Stimulated activated CD4-positive, alpha-beta T cell treated with anti-CD3 and anti-CD28 coated beads, Interleukin-12 subunit alpha, Interleukin-12 subunit beta, amount 100 ng/mL, for 48 hours (primary cell): ENCODE results near the gene ZNRF3.

Source experiments
- DNase-seq, 3 donors: peaks; one replicate each; pipeline ENCODE4 v3.0.0-alpha.2; 2020; ENCODE audit warnings: low read depth in 2 of 3, low spot score in 1 of 3

The ZNRF3 gene

DNA sequence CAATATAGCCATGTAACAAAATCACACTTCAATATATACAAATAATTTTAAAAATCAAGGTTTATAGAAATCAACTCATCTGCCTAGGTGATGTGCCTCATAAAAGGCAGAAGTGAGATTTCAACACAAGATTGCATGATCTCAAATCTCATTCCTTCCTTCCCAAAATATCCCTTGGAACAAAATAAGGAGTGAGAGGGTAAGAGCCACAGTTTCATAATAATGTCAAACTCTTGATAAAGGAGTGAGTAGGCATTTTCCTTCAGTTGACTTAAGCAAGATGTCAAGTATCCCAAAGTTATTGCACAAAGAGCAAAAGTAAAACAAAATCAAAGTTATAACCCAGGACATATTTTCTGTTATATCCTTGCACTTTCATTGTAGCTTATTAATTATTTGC lies 97.0 kb downstream of the ZNRF3 start:
- DNase-seq, result no peak

DNA sequence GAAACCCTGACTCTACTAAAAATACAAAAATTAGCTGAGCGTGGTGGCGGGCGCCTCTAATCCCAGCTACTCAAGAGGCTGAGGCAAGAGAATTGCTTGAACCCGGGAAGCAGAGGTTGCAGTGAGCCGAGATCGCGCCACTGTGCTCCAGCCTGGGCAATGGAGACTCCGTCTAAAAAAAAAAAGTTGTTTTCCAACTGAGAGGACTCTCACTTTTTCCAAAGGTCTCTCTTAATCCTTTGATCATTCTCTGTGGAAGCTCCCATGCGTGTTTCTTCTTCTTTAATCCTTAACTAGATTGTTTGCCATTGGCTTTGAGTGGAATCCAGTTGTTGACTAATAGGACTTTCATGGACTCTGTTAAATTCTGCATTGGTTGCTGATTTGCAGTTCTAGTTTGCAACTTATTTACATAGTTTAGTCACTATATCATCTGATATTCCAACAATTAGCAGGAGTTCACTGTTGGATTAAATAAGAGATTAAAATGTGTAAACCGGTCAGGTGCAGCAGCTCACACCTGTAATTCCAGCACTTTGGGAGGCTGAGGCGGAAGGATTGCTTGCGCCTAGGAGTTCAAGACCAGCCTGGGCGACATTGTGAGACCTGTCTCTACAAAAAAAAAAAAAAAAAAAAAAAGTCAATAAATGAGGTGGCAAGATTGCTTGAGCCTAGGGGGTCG lies 98.6 kb downstream of the ZNRF3 start:
- DNase-seq, result no peak

DNA sequence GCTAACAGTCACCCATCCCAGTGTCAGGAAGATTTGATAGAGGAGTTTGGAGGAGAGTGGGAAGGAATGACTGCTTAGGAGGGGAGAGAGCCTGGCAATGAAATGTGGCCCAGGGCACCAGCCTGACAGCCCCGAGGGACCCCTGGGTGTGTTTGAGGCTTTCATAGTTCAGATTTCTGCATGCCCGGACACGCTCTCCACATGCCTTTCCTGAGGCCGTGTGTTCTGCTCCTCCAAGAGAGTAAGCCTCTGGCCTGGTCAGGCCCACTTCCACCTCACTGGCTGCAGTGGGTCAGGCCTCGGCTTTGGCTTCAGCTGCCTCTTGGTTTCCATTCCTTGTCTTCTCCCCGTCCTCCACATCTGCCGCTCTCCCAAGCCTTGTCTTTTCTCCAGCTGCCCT lies 99.8 kb downstream of the ZNRF3 start:
- no peak for DNase-seq

DNA sequence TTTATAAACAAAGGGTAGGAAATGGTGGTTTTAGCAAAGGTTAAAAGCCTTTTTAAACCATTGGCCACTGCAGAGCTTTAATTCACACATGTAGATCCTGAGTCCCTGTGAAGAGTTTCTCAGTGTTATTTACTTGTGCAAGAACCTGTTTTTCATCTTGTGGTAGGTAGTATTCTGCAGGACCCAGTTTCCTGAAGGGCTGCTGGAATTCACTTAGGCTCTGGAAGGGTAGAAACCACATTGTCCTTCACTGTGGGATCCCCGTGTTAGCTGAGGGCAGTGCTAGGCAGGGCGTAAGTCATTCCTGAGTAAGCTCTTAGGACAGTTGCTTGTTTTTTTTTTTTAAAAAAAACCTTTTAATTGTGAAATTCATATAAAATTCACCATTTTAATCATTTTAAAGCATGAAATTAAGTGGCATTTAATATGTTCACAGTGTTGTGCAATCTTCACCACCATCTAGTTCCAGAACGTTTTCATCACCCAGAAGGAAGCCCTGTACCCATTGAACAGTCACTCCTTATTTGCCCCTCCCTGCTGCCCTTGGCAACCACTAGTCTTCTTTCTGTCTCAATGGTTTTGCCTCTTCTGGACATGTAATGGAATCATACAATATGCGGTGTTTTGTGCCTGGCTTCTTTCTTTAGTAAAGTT lies 100.5 kb downstream of the ZNRF3 start:
- no peak for DNase-seq

DNA sequence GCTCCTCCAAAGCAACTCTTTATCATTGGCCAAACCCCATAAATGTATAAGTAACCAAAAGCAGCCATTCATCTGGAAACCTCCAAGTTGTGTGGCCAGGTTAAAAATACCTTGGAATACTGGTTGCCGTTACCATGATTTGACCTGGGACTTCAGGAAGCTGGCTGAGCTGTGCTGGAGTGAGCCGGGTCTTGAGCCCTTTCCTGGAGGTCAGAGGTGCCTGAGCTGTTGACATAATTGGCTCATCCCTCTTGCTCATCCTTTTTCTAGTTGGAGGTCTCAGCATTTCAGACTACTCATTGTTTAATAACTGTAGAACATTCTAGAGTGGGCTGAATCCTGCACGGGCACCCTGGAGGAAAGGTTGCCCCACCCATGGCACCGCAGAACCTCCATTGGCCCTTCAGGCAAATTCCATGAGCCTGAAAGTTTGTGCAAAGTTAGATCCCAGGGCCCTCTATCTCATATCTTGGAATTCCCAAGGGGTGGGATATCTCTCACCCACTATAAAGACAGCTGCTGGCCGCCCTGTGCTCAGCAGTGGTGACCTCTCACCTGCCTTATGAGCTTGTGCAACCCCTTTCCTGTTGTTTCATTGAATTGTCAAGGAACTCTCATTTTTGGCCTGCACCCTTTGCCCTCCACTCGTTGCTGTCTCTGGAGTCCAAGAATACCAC lies 101.2 kb downstream of the ZNRF3 start:
- no peak for DNase-seq

DNA sequence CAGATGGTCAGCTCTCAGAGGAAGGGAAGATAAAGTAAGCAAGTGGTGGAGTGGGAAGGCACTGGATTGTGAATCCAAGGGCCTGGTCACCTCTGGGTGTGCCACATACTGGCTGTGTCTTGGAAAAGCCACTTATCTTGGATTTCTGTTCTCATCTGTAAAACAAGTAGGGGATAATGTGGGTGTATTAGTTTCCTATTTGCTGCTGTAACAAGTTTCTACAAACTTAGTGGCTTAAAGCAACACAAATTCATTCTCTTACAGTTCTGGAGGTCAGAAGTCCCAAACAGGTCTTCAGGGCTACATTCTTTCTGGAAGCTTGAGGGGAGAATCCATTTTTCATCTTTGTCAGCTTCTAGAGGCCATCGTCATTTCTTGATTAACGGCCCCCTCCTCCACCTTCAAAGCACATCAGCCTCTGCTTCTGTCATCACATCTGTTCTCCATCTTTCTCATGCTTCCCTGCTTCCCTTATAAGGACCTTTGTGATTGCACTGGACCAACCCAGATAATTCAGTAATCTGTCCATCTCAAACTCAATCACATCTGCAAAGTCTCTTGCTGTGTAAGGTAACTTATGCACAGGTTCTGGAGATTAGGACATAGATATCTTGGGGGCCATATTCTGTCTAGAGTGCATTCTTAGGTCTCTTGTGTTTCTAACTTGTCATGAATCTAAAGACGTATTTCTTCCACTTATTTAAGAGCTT lies 102.4 kb downstream of the ZNRF3 start:
- no peak for DNase-seq

DNA sequence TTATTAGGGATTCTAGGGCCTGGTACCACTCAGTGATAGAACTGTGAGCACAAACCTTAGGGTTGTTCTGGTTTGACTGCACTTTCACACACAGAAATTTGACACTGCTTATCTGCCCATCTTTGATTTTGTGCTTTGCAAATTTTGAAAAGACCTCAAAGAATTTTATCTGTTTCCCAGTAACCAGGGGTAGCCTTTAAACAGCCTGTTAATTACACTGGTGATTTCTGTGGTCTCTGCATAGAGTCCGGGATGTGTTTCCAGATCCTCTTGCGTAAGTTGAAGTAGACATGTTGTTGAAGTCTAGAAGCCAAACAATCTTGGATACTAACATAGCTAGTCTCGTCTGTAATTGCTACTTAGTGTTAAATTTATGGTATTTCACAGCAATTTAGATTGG lies 103.0 kb downstream of the ZNRF3 start:
- DNase-seq, result no peak

DNA sequence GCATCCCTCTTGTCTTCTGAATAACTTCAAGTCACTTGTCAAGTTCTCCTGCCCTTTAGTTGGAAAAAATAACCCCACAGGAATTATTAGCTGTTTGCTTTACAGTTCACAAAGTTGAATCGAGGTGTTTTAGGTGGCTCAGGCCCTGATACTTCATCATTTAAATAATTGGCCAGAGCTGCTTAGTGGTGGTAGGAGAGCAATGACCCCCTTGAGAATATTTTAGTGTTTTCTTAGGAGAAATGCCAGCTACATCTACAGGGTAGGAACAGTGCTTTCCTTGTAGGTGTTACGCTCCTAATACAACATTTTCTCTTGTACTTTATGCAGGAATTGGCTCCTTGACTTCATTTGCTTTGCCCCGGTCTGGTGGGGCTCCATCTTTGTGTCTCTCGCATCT lies 105.1 kb downstream of the ZNRF3 start:
- no peak for DNase-seq

DNA sequence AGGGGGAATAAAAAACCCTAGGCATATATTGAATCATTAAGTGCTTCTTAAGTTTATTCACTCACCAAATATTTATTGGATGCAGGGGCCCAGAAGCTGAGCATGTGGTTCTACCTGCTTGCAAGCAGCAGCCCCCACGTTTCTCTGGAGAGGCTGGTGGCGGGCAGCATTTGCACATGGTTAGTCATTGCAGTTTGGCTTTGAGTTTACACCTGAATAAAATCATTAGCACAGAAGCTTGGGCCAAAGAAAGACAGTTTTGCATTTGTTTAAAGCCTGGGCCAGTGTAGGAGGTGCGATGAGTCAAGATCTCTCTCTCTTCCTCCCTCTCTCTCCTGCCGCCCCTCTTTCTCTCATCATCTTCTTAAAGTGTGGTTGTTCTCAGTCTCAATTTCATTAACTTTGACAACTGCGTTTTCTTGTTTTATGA lies 105.7 kb downstream of the ZNRF3 start:
- peak; percentile 14 to 30 (median 28) for DNase-seq

DNA sequence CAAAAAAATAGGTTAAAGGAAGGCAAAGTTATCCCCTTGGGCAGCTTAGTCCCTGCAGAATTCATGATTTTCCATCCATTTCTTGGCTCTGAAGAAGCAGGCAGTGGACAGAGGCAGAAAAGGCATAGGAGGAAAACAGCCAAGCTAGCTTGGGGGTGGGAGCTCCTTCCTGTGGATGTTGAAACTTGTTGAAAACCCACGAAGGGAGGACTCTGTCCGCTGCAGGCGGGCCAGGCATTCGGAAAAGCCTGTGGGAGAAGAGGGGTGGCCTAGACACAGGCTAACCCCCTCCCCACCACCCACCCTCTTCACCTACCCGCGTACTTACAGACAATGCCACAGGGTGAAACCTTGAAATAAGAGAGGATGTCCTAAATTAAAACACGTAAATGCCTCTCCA lies 106.1 kb downstream of the ZNRF3 start:
- DNase-seq, result no peak

DNA sequence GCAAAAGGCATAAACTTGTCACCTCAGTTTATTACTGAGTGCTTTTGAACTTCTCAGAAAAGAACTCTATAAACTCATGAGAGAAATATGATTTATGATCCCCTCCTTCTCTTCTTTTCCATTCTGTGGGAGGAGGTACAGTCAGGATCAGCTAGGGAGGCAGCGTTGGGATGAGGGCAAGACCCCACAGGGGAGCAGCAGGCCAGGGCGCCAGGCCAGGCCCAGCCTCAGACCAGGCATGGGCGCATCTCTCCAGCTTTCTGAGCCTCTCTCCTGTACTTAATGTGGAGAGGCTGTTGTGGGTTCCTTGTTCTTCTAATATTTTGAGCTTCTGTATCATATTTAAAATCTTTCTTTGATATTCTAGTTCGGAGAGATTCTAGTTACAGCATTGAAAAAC lies 106.5 kb downstream of the ZNRF3 start:
- DNase-seq, result no peak

DNA sequence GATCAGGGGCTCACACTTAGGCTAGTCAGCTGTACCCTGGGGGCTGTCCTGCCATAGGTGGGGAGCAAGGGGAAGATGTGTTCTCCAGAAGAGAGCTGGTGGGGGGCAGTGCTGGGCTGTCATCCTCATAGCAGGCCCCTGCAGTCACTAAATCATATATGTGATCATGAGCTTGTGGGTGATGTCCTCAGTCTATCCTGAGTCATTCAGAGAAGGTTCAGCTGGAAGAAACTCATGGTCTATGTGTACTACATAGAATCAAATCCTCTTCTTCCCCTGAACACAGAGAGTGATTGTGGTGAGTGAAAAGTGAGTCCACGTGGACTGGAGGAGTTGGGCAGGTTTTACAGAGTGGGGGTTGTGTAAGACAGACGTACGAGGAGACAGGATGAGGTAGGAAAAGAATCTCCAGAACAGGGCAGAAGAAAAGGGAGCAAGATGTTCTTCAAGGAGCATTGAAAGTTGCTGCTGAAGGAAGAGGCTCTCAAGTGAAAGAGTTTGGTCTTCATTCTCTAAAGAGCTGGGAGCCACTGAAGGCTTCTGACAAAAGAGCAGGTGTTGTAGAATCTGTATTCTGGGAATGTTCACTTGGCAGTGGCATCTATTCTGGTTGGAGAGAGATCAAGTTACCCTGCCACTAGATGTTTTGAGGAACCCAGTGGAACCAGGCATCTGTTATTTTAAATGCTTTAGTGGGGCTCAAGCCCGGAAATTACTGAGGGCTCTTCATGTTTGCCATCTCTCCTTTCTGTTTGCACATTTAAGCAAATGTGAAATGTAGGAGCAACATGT lies 109.4 kb downstream of the ZNRF3 start:
- DNase-seq, result no peak

DNA sequence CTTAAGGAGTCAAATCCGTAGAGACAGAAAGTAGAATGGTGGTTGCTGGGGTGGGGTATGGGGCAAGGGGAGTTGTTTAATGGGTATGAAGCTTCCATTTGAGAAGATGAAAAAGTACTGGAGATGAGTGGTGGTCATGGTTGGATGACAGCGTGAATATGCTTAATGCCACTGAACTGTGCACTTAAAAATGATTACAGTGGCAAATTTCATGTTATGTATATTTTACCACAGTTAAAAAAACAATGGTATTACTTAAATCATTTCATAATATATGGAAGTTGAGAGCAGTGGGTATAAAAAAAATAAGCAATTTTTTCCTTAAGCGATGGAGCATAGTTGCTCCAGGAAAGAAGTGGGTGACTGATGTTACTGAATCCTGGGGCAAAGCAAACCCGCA lies 111.2 kb downstream of the ZNRF3 start:
- DNase-seq, result no peak

DNA sequence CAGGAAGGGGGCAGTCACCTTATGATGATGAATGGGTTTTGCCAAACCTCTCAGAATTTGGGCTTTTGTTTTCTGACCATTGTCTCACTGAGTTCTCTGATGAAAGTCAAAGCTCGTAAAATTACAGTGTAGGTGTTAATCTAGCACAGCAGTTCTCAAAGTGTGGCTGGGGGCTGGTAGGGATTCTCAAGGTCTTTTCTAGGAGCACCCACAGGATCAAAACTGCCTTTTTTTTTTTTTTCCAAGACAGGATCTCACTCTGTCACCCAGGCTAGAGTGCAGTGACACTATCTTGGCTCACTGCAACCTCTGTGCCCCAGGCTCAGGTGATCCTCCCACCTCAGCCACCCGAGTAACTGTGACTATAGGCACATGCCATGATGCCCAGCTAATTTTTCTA lies 112.2 kb downstream of the ZNRF3 start:
- DNase-seq, result no peak

DNA sequence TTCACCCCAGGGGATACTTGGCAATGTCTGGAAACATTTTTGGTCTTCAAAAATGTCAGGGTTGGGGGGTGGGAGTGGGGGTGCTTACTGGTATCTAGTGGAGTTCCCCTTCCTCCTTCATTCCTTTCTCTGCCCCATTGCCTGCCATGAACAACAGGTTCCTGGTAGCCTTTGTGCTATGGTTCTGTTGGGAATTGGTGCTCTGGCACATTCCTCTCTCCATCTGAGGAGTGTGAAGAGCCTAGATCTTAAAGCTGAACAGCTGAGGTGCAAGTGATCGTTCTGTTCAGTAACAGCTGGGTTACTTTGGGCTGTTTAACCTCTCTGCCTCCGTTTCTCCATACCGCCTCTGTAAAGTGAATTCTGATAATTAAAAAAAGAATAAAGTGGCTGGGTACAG lies 114.0 kb downstream of the ZNRF3 start:
- no peak for DNase-seq

DNA sequence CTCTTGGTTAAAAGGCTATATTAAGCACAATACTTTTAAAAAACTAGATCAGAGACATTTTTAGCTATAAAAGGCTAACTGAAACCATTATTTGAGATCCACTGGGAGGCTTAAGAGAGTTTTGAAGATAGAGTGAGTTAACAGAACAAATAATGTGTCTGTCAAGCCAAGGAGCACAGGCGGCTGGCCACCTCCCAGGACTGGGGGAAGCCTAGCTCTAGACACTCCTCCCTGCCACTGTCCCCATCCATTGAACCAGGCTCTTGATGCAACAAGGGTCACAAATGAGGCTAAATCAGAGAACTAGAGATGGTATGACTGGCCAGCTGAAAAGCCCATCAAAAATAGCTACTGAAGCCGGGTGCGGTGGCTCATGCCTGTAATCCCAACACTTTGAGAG lies 115.3 kb downstream of the ZNRF3 start:
- no peak for DNase-seq

DNA sequence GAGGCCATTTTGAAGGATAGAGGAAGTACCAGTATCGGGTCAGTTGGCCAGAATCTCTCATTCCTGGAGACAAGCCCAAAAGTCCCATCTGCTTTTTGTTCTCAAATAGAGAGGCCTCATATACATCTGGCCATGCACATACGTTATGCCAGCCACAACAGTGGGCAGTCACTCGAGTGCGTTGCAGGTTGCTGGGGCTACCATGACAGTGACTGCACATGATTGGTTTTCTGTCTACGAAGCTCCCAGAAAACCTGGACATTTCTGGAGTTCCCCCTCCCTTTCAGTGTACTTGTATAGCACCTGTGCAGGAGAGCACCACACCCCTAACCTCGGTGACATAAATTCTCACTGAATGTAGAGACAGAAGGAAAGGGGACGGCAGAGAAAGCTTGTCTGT lies 116.1 kb downstream of the ZNRF3 start:
- no peak for DNase-seq

DNA sequence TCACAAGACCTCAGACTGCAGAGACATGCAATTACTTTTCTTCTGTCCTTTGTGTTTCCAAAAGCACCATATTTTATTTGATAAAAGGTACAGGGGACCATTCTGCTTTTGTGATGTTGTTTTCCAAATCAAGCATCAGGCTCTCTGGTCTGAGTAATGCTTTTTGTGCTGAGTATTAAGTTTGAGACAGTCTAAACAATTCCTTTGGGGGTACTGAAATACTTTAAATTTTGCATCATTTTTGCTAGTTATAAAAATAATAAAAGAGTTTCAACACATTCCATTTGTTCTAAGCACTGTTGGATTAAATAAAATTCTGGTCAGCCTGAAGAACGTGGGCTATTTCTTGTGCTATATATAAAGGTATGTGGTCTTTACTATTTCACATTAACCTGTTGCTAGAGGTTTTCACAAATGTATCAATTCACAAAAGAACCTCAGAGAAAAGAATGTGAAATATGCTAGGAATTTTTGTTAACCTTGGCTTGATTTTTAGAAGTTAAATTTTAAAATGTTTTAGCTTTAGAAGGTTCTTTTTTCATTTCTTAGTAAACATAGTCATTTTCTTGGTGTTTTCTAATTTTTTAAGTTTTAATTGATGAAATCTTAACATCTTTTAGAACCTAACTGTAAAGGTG lies 116.7 kb downstream of the ZNRF3 start:
- no peak for DNase-seq

DNA sequence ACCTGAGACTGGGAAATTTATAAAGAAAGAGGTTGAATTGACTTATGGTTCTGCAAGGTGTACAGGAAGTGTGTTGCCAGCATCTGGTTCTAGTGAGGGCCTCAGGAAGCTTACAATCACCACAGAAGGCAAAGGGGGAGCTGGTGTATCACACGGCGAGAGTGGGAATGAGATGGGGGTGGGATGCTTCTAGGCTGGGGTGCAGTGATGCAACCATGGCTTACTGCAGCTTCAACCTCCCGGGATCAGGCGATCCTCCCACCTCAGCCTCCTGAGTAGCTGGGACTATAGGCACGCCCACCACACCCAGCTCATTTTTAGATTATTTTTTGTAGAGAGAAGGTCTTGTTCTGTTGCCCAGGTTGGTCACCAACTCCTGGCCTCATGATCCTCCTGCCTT lies 117.3 kb downstream of the ZNRF3 start:
- no peak for DNase-seq

DNA sequence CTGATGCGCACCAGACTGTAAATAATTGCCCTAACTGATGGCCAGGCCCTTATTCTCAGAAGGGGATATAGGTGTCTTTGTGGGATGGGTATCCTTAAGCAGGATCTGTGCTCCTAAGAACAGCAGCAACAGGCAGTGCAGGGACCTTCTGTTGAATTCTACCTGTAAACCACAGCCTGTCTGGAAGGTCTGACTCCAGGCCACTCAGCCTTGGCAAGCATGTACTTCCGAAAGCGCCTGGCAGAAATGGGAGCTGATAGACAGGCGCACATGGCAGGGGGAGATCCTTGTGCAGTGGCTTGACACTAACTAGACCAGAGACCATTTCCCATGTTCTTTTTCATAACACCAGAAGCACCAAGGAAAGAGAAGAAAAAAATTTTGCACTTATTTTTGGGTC lies 119.2 kb downstream of the ZNRF3 start:
- DNase-seq, result no peak

DNA sequence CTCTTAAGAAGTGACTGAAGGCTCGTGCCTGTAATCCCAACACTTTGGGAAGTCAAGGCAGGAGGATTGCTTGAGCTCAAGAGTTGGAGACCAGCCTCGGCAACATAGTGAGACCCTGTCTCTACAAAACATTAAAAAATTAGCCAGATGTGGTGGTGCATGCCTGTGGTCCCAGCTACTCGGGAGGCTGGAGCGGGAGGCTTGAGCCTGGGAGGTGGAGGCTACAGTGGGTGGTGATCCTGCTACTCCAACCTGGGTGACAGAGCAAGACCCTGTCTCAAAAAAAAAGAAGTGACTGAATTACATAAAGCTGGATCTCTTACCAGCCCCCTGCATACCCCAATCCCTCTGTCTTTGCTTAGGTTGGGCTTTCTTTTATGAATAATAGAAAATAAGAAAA lies 120.2 kb downstream of the ZNRF3 start:
- DNase-seq, result no peak
